HCT116 (cell line): ENCODE results near the gene MICALL1. TPM values are rescaled to one million over a fixed set of nuclear protein-coding genes. Genes with fewer than 3 reads are reported as not detected.

Experiments used
- ATAC-seq: fragments of 200-7000 bp; cut with Tn5 transposase; 2 replicates; pipeline ENCODE4 v1.9.1; 2020; ENCODE audit warnings: mild to moderate bottlenecking, moderate library complexity
- BruUV-seq: library from RNA; stranded (reverse); fragments of 400-500 nt; replicated peaks from 2 replicates; lab custom pipeline; 2021; lab: Mats Ljungman, UMichigan
- CTCF ChIA-PET: fragments of 300-600 bp; sonication (Branson Sonifier 250); formaldehyde crosslinking; loops from one replicate; lab custom pipeline; 2021; ENCODE audit warnings: antibody characterized with exemption; lab: Charles Lee
- POLR2A ChIA-PET: fragments of 300-600, 350-600 bp; sonication (Branson Sonifier 250); formaldehyde crosslinking; loops from one replicate; lab custom pipeline; 2021; ENCODE audit warnings: antibody characterized with exemption; lab: Charles Lee
- RAD21 ChIA-PET, 2 experiments: fragments of 300-600 bp; sonication (Branson Sonifier 250); formaldehyde crosslinking; loops; one replicate each; lab custom pipeline; 2023; ENCODE audit warnings: low total read pairs in 2 of 2; ENCODE audit not compliant: uncharacterized antibody in 2 of 2, unreplicated experiment in 2 of 2, low non-redundant PET in 1 of 2; lab: Charles Lee
- DNase-seq: peaks from one replicate; pipeline ENCODE4 v3.0.0-alpha.2; 2010; ENCODE audit warnings: low read depth, low spot score
- H2AFZ ChIP-seq: fragments of 200-600 bp; shearing (Covaris generic), sonication (generic); 2 replicates; pipeline ENCODE4 v1.6.1; 2017; ENCODE audit warnings: low read depth, mixed run types, mixed read lengths, antibody characterized with exemption, low read length; ENCODE audit not compliant: poor library complexity, severe bottlenecking
- H3K27ac ChIP-seq: 2 replicates; pipeline ENCODE4 v1.5.1; 2012; ENCODE audit warnings: low read depth, low read length
- H3K27me3 ChIP-seq: fragments of 200-600 bp; sonication (generic); 2 replicates; pipeline ENCODE4 v1.6.1; 2016; ENCODE audit warnings: mixed run types, low read length, mixed read lengths; ENCODE audit not compliant: insufficient read depth
- H3K36me3 ChIP-seq, 2 experiments: fragments of 200-500 bp in 1 of 2; fragments of 200-600 bp in 1 of 2; sonication (Bioruptor generic) in 1 of 2; sonication (generic) in 1 of 2; 2 replicates each; pipeline versions ENCODE4 v1.5.1 to v1.6.1; 2014 to 2016; ENCODE audit warnings: low read length in 2 of 2, inconsistent platforms in 1 of 2, mixed read lengths in 1 of 2, mixed run types in 1 of 2; ENCODE audit not compliant: insufficient read depth in 2 of 2, control insufficient read depth in 1 of 2
- H3K4me1 ChIP-seq, 2 experiments: fragments of 200-600 bp in 1 of 2; sonication (generic) in 1 of 2; 2 replicates each; pipeline versions ENCODE4 v1.5.1 to v1.6.1; 2012 to 2017; ENCODE audit warnings: low read length in 2 of 2, inconsistent platforms in 1 of 2, mild to moderate bottlenecking in 1 of 2, mixed read lengths in 1 of 2, mixed run types in 1 of 2, moderate library complexity in 1 of 2; ENCODE audit not compliant: insufficient read depth in 2 of 2, control insufficient read depth in 1 of 2
- H3K4me2 ChIP-seq: fragments of 200-600 bp; sonication (generic); 2 replicates; pipeline ENCODE4 v1.6.1; 2017; ENCODE audit warnings: mixed run types, low read length, mixed read lengths
- H3K4me3 ChIP-seq, 2 experiments: fragments of 200-600 bp in 1 of 2; sonication (generic) in 1 of 2; replicated peaks in 1 of 2; 2 replicates each; pipeline ENCODE4 v1.5.1; 2011 to 2016; ENCODE audit warnings: low read length in 2 of 2, control low read depth in 1 of 2, low read depth in 1 of 2, mild to moderate bottlenecking in 1 of 2, mixed read lengths in 1 of 2, mixed run types in 1 of 2
- H3K79me2 ChIP-seq: fragments of 200-600 bp; sonication (generic); 2 replicates; pipeline ENCODE4 v1.6.1; 2017; ENCODE audit warnings: mild to moderate bottlenecking, mixed run types, low read length, moderate library complexity, mixed read lengths; ENCODE audit not compliant: insufficient read depth
- H3K9ac ChIP-seq: fragments of 200-600 bp; sonication (generic); 2 replicates; pipeline ENCODE4 v1.6.1; 2016; ENCODE audit warnings: low read length, mixed read lengths
- H3K9me2 ChIP-seq: fragments of 200-600 bp; sonication (generic), shearing (Covaris generic); 2 replicates; pipeline ENCODE4 v1.6.1; 2017; ENCODE audit warnings: mixed run types, mild to moderate bottlenecking, moderate library complexity; ENCODE audit not compliant: insufficient read depth
- H3K9me3 ChIP-seq, 2 experiments: fragments of 200-500 bp in 1 of 2; fragments of 200-600 bp in 1 of 2; sonication (Bioruptor generic) in 1 of 2; sonication (generic) in 1 of 2; 2 replicates each; pipeline ENCODE4 v1.6.1; 2014 to 2017; ENCODE audit warnings: low read length in 2 of 2, mixed read lengths in 2 of 2, inconsistent platforms in 1 of 2, low read depth in 1 of 2, mild to moderate bottlenecking in 1 of 2, mixed run types in 1 of 2, moderate library complexity in 1 of 2; ENCODE audit not compliant: control insufficient read depth in 1 of 2, insufficient read depth in 1 of 2
- H4K20me1 ChIP-seq: fragments of 200-600 bp; sonication (generic), shearing (Covaris generic); 2 replicates; pipeline ENCODE4 v1.6.1; 2017; ENCODE audit warnings: mixed run types, mild to moderate bottlenecking, moderate library complexity; ENCODE audit not compliant: insufficient read depth
- EGR1 ChIP-seq: IDR thresholded peaks from 2 replicates; pipeline ENCODE4 v1.6.1; 2012; ENCODE audit warnings: low read depth
- ELF1 ChIP-seq: IDR thresholded peaks from 2 replicates; pipeline ENCODE4 v1.6.1; 2012; ENCODE audit warnings: low read depth, borderline replicate concordance
- FOSL1 ChIP-seq: IDR thresholded peaks from 2 replicates; pipeline ENCODE4 v1.6.1; 2012; ENCODE audit warnings: low read depth
- POLR2A ChIP-seq: IDR thresholded peaks from 2 replicates; pipeline ENCODE4 v1.7.0; 2011; ENCODE audit warnings: borderline replicate concordance; ENCODE audit not compliant: insufficient read depth, insufficient read length; ENCODE audit errors: extremely low read depth
- POLR2AphosphoS5 ChIP-seq: IDR thresholded peaks from 2 replicates; pipeline ENCODE4 v1.6.1; 2011; ENCODE audit warnings: mild to moderate bottlenecking, low read depth, low read length, moderate library complexity
- intact Hi-C: fragments of 100-400 bp; cut with micrococcal nuclease; formaldehyde crosslinking; loops from 2 replicates; pipeline ENCODE4 v1.10.0; 2022
- total RNA-seq: library from RNA; stranded (reverse); gene quantifications from one replicate; pipeline ENCODE4 v1.2.1, GENCODE V29; 2021; ENCODE audit not compliant: unreplicated experiment
- TF ChIP-seq, protein P1 (sequence below), 3 experiments: fragments of 200-600 bp in 1 of 3; sonication (generic) in 1 of 3; IDR thresholded peaks in 2 of 3; conservative IDR thresholded peaks in 1 of 3; 2 replicates each; pipeline ENCODE4 v1.5.1; 2012 to 2017; ENCODE audit warnings: low read depth in 2 of 3, low read length in 2 of 3, antibody characterized with exemption in 1 of 3, borderline replicate concordance in 1 of 3, control low read depth in 1 of 3, mild to moderate bottlenecking in 1 of 3, mixed read lengths in 1 of 3, mixed run types in 1 of 3, moderate library complexity in 1 of 3; ENCODE audit not compliant: insufficient read depth in 1 of 3
- TF ChIP-seq, protein P2 (sequence below): IDR thresholded peaks from 2 replicates; pipeline ENCODE4 v1.6.1; 2012; ENCODE audit warnings: low read depth
- TF ChIP-seq, protein P3 (sequence below): IDR thresholded peaks from 2 replicates; pipeline ENCODE4 v1.6.1; 2011; ENCODE audit warnings: mild to moderate bottlenecking, low read length, moderate library complexity; ENCODE audit not compliant: insufficient replicate concordance; ENCODE audit errors: extremely low read depth

MICALL1 gene
- total RNA-seq, 1 experiment from 2014 or later = 35.2 TPM

DNA sequence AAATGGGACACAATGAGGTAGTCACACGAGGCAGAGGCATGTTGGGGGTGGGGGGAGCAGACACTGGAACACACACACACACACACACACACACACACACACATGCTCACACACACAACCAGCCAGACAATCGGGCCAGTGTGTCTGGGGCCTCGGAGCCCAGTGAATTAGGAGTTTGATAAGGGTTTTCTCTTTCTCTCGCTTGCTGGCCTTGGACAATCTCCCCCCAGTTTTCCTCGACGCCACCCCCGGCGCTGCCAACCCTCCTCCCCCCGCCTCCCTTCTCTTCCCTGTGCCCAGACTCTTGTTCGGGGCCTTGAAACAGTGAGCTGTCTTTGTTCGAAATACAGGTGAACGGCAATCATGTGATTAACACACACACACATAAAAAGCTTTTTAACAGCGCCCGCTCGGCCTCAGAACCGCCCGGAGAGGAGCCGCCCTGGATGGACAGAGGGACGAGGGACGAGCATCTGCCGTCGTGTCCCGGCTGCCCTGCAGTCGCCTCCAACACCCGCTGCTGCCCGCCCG, 79.7 kb downstream of the MICALL1 start (continued):
- TF ChIP-seq ELF1 (no peak), FOSL1 (no peak)

DNA sequence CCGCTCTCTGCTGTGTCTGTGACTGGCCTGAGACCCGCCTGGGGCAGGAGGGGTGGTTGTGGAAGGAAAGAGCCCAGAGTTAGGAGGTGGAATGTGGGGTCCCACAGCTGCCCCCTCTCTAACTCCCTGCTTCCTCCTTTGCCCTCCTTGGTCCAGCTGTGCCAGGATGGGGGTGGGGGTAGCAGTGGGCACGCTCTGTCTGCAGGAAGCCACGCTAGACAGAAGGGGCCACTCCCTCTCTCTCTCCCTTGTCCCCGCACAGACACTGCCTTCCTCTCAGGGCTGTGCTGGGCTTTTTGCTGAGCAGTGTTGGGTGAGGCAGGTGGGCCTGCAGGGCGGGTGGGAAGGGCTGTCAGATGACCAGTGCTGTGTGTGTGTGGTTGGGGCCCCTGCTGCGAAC, 80.3 kb downstream of the MICALL1 start:
- Histone ChIP-seq H3K36me3 (no peaks in the 10 kb centered on the region), H3K27me3 (no peaks in the 10 kb centered on the region)
- intact Hi-C loops = no loop called here

More for the DNA sequence above, 80.3 kb downstream of the MICALL1 start:
- ATAC-seq (no peak), DNase-seq (no peak)
- H3K27ac ChIP-seq = no peak overlapping the region
- H3K4me1 ChIP-seq = no peaks in the 10 kb centered on the region
- no peaks in the 10 kb centered on the region for H3K9me3 ChIP-seq
- POLR2A ChIA-PET = no interaction called here
- no peak overlapping the region for H2AFZ ChIP-seq
- no peaks in the 10 kb centered on the region for H4K20me1 ChIP-seq
- H3K4me2 ChIP-seq = no peak overlapping the region
- RAD21 ChIA-PET = no interaction called here
- H3K9ac ChIP-seq = no peak overlapping the region
- TF ChIP-seq, protein P1, sequence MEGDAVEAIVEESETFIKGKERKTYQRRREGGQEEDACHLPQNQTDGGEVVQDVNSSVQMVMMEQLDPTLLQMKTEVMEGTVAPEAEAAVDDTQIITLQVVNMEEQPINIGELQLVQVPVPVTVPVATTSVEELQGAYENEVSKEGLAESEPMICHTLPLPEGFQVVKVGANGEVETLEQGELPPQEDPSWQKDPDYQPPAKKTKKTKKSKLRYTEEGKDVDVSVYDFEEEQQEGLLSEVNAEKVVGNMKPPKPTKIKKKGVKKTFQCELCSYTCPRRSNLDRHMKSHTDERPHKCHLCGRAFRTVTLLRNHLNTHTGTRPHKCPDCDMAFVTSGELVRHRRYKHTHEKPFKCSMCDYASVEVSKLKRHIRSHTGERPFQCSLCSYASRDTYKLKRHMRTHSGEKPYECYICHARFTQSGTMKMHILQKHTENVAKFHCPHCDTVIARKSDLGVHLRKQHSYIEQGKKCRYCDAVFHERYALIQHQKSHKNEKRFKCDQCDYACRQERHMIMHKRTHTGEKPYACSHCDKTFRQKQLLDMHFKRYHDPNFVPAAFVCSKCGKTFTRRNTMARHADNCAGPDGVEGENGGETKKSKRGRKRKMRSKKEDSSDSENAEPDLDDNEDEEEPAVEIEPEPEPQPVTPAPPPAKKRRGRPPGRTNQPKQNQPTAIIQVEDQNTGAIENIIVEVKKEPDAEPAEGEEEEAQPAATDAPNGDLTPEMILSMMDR (IDR thresholded peaks at IDR 0.05 in 2 of 3, conservative IDR thresholded peaks at IDR 0.05 in 1 of 3; ENCODE audit: borderline replicate concordance in 1 of 3, insufficient read depth in 1 of 3, low read depth in 2 of 3, low read length in 2 of 3) = no peak
- TF ChIP-seq EGR1 (no peak), POLR2A (no peak), POLR2AphosphoS5 (no peak), ELF1 (no peak)
- TF ChIP-seq, protein P2, sequence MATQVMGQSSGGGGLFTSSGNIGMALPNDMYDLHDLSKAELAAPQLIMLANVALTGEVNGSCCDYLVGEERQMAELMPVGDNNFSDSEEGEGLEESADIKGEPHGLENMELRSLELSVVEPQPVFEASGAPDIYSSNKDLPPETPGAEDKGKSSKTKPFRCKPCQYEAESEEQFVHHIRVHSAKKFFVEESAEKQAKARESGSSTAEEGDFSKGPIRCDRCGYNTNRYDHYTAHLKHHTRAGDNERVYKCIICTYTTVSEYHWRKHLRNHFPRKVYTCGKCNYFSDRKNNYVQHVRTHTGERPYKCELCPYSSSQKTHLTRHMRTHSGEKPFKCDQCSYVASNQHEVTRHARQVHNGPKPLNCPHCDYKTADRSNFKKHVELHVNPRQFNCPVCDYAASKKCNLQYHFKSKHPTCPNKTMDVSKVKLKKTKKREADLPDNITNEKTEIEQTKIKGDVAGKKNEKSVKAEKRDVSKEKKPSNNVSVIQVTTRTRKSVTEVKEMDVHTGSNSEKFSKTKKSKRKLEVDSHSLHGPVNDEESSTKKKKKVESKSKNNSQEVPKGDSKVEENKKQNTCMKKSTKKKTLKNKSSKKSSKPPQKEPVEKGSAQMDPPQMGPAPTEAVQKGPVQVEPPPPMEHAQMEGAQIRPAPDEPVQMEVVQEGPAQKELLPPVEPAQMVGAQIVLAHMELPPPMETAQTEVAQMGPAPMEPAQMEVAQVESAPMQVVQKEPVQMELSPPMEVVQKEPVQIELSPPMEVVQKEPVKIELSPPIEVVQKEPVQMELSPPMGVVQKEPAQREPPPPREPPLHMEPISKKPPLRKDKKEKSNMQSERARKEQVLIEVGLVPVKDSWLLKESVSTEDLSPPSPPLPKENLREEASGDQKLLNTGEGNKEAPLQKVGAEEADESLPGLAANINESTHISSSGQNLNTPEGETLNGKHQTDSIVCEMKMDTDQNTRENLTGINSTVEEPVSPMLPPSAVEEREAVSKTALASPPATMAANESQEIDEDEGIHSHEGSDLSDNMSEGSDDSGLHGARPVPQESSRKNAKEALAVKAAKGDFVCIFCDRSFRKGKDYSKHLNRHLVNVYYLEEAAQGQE = no peak
- TF ChIP-seq, protein P3, sequence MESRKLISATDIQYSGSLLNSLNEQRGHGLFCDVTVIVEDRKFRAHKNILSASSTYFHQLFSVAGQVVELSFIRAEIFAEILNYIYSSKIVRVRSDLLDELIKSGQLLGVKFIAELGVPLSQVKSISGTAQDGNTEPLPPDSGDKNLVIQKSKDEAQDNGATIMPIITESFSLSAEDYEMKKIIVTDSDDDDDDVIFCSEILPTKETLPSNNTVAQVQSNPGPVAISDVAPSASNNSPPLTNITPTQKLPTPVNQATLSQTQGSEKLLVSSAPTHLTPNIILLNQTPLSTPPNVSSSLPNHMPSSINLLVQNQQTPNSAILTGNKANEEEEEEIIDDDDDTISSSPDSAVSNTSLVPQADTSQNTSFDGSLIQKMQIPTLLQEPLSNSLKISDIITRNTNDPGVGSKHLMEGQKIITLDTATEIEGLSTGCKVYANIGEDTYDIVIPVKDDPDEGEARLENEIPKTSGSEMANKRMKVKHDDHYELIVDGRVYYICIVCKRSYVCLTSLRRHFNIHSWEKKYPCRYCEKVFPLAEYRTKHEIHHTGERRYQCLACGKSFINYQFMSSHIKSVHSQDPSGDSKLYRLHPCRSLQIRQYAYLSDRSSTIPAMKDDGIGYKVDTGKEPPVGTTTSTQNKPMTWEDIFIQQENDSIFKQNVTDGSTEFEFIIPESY = no peak
- no peak overlapping the region for H3K4me3 ChIP-seq
- no peaks in the 10 kb centered on the region for H3K79me2 ChIP-seq
- BruUV-seq = no TSS peak
- no peaks in the 10 kb centered on the region for H3K9me2 ChIP-seq
- CTCF ChIA-PET = no interaction called here
